ENCODE data around the gene GPD2. TPM values are rescaled to one million over a fixed set of nuclear protein-coding genes. Genes with fewer than 3 reads are reported as not detected.

Gene GPD2
- total RNA-seq, 2 donors from 2014 or later: 14.9 to 31.6 TPM

Other genes with a start within 250 kb of the GPD2 start
- 10 to 100 TPM in 1 of 2 donors, 1 to 10 TPM in 1; 1.9 to 11.9 TPM for gene NR4A2, start 103.7 kb upstream of the GPD2 start, total RNA-seq